ENCODE results near the gene SHISAL1.
A peak's percentile ranks its signal among the peaks of the same experiment; 100 is the strongest.

Gene SHISAL1

DNA sequence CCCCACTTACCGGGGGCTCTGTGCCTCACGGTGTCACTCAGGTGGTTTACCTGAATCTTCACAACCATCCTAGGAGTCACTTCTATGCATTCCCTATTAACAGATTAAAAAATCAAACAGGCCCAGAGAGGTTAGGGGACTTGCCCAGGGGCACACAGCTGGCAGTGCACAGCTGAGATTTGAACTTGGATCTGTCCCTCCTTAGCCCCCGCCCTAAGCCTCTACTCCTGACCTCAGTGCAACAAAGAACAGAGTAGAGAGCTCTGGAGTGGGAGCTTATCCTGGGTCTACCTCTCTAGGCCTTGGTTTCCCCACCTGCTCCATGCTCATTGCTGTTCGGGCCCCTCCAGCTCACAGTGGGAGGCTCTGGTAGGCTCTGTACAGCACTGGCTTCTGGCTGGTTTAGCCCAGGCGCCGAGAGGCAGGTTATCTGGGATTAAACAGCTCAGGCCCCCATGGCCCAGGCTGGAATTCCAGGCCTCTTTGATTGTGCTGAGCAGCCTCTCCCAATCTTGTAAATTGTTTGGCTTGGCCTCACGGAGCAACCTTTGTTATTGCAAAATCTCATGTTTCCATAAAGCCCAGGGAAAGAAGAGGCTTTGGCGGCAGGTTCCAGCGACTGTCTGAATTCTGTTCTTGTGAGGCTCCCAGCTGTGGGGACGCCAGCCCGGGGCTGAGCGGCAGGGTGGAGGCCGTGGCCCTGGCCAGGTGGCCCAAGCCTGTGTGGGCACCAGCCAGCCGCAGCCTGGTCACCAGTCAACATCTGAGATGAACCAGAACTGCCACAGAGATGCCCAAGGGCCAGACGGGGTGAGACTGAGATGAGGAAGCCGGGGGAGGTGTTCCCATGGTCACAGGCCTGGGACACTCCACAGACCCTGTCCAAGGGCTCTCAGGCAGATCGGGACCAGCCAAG lies 28.9 kb upstream of the SHISAL1 start:
- no peak for DNase-seq

DNA sequence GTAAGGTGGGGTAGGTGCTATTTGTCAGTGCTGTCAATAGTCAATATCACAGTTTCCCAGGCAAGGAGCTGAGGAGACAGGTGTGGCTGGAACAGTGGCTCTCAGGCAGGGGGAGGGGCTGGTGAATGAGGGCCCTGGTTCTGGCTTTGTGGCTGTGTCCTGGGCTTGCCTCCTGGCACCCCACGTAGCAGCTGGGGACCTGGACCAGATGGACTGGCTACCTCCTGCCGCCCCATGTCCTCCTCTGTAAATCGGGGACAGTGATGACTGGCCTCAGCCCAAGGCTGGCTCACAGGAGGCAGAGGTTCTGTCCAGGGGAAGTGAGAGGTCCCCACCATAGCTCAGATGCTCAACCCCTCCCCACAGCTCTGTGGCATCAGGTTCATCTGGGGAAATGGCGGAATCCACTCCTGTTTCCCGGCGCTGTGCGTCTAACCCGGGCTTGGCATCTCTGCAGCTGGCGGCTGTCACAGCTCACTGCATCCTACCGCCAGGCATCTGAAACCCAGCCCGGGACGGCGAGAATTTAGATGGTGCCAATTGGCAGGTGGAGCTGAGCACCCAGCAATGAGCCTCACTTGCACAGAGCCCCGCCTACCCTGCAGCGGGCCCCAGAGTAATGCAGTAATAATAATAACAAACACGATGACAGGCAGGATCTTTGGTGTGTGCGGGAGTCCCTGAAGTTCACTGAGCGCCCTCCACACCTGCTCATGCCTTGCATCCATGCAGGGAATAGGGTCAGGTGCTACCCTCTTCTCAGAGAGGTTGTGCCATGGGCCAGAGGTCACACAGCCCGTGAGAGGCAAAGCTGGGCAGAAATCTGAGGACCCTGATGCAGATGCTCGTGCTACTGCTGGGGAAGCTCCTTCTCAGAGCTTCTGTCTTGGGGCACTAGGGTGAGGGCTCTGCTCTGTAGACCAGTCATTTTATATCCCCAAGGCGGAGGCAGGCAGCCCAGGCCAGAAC lies 27.8 kb upstream of the SHISAL1 start:
- DNase-seq = no peak

DNA sequence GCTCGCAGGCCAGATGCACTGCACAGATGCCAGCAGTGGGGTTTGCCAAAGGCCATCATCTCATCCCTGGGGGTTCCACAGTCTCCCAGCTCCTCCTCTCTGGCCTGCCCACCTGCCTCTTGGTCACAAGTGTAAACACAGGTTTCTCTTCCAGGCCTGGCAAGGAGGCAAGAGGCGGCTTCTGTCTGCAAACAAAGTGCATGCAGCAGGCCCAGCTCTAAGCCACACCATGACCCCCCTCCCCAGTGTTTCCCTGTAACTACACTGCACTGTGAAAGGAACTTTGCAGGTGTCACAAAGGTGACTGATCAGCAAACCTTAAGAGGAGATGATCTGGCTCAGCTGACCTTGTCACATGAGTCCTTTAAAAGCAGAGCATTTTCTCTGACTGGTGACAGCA lies 26.2 kb upstream of the SHISAL1 start:
- no peak for DNase-seq

DNA sequence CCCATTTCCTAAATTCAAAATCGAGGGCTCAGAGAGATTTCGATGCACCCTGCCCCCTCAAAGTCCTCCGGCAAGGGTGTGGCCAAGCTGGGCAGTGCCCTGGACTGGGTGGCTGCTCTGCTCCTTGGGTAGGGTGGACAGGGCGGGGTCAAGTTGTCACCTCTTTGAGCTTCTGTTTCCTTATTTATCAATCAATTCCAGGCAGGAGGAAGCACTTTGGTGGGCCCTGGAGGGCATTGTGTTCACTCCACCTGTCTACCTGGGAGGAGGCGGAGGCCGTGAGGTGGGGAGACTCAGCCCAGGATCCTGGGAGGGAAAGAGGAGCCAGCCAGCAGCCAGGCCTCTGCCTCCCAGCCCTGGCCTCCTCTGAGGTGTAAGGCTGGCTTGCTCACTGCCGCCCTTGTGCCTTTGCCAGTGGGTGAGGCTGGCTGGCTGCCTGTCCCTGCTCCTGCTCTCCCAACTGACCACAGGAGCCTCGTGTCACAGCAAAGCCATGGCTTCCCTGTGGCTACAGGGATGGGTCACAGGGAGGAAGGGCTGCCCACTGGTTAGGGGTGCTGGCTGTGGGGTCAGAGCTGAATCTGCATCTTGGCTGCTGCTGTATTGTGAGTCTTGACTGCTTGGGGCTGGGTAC lies 25.5 kb upstream of the SHISAL1 start:
- no peak for DNase-seq

DNA sequence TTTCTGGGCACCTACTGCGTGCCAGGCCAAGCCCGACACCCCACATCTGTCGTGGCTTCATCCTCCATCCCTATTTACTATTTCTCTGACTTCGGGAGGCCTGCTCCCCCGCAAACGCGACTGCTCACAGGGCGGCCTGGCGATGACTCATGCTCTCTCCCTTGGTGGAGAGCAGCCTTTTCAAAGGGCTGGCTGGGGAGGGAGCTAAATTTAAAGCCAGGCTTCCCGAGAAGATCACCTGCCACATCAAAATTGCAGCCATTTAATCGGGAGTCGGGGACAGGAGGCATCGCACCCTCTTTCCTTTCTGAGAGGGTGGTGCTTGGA lies 24.9 kb upstream of the SHISAL1 start:
- DNase-seq = no peak

DNA sequence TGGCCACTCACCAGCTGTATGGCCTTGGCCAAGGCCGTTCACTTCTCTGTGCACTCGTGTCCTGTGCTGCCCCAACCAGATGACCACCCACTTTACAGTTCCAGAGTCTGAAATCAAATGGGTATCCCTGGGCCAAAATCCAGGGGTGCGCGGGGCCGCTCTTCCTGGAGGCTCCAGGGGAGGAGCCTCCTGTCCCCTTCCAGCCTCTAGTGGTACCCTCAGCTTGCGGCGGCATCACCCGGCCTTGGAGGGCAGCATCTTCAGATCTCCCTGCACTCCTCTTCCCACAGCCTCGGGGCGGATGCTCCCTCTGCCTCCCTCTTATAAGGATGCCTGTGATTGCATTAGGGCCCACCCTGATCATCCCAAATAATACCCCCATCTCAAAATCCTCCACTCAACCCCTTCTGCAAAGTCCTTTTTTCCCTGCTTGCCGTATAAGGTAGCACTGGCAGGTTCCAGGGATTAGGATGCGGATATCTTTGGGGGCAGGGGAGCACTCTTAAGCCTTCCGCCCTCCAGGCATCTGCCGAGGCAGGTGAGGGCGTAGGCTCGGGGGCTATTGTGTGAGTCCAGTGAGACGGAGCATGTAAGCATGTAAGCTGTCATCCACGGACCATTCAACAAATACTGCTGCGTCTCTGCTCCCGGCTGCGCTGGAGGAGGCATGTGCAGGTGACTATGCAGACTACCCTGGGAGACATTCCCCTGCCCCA lies 24.4 kb upstream of the SHISAL1 start:
- DNase-seq = no peak

DNA sequence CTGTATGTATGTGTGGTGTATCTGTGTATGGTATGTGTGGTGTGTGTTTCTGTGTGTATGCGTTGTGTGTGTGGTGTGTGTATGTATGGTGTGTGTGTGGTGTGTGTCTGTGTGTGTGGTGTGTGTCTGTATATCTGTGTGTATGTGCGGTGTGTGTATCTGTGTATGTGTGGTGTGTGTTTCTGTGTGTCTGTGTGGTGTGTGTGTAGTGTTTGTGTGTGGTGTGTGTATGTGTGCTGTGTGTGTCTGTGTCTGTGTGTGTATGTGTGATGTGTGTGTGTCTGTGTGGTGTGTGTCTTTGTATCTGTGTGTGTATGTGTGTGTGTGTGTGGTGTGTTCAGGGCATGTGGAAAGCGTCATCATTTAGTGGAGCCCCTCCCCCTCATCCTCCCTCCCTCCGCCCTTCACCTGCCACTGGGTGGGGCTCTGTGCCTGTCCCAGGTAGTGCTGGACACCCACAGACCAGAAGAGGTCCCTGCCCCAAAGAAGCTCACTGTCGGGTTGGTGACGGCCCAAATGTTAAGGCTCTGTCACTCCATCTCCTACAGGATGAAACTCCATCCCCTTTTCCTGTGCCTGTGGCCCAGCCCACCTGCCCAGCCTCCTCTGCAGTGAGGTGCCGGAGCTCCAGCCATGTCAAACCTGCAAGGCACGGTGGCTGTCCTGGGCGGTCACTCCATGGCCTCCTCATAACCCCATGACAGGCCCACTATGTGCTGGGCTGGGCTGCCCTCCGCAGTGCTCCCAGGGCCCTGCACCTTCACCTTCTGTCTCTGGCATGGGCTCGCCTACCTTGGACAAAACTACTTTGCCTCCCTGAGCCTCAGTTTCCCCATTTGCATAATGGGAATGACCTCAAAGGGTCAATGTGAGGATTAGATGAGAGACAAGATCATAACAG lies 23.4 kb upstream of the SHISAL1 start:
- DNase-seq = no peak

DNA sequence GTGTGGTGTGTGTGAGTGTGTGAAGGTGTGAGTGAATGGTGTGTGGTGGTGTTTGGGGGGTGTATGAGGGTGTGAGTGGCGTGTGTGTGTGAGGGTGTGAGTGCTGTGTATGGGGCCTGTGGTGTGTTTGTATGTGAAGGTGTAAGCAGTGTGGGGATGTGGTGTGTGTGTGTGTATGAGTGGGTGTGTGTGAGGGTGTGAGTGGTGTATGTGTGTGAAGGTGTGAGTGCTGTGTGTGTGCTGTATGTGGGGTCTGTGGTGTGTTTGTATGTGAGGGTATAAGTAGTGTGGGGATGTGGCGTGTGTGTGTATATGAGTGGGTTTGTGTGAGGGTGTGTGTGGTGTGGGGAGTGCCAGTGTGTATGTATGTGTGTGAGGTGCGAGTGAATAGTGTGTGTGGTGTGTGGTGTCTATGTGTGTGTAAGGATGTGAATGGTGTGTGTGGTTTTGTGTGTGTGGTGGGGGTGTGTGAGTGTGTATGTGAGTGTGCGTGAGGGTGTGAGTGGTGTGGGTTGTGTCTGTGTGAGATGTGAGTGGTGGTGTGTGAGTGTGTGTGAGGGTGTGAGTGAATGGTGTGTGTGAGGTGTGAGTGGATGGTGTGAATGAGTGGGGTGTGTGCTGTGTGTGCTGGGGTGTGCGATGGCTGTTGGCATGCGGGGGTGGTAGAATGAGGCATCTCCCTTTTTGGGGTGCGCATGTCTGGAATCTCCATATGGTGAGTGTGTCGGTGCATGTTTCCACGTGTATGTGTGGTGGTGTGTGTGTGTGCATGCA lies 22.5 kb upstream of the SHISAL1 start:
- no peak for DNase-seq

DNA sequence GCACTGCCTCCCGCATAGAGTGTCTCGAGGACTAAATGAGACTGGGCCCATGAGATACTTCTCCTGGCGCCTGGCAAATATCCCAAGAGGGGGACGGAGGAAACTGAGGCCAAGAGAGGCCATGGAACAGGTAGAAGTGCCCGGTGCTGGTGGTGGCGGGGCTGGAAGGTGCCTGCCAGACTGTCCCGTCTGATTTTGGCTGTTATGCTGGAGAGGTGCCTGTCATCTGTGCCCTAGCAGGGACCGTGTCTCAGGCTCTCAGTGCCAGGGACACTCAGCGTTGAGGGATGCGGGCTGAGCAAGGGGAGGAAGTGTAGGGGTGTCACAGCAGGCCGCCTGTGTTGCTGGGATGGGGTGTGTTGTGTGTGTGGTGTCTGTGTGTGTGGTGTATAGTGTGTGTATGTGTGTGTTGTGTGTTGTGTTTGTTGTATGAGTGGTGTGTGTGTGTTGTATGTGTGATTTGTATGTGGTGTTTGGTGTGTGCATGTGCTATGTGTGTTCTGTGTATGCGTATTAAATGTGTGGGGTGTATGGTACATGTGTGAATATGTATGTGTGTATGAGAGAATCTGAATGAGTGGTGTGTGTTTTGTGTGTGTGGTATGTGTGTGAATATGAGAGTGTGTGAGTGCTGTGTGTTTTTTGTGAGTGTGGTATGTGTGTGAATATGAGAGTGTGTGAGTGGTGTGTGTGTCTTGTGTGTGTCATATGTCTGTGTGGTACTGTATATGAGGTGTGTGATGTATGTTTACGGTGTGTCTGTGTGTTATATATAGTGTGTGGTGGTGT lies 21.3 kb upstream of the SHISAL1 start:
- no peak for DNase-seq

DNA sequence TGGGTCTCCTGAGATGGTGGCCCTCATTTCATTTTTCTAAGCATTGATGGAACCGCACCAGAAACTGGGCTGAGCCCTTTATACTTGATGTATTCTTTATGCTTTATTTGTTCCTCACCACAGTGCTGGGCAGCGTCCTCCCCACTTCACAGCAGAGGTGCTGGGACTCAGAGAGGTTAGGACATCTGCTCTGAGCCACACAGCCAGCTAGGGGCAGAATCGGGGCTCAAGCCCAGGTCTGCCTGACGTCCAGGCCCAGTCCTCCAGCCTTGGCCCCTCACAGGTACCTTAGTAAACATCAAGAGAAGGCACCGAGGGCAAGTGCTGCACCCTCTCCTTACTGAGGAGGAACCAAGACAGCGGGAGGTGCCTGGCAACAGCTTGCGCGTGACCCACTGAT lies 20.2 kb upstream of the SHISAL1 start:
- DNase-seq = no peak

DNA sequence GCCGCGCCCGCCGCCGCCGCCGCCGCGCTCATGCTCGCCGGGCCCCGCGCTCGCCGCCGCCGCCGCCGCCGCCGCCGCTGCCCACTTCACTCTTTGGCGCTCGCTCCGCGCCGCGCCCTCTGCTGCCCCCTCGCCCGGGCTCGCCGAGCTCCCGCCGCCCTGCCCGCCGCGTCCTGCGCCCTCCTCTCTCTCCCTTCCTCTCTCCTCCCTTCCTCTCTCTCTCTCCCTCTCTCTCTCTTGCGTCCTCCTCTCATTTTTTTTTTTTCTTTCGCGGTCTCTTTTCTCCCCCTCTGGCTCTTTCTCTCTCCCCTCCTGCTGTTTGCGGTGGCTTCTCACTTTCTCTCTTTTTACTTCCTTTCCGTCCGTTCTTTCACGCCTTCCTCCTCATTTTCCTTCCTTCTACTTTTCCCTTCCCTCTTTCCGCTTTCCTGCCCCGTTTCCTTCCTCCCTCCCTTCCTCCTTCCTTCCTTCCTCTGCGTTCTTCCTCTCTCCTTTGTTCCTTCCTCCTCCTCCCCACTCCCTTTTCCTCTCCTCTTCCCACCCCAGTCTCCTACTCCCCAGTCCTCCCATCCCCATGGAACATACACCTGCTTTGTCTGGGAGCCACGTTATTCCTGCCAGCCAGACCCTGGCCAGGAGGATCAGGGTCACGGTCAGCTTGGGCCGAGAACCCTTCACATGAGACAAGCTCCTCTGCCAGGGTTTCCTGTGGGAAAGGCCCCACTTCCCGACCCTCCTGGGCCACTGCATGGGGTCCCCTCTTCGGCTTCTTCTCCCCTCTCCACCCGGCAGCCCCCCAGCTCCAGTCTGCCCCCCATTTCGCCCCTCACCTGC lies 19.3 kb upstream of the SHISAL1 start:
- peak in 1 of 2 experiments; percentile 26 for DNase-seq

DNA sequence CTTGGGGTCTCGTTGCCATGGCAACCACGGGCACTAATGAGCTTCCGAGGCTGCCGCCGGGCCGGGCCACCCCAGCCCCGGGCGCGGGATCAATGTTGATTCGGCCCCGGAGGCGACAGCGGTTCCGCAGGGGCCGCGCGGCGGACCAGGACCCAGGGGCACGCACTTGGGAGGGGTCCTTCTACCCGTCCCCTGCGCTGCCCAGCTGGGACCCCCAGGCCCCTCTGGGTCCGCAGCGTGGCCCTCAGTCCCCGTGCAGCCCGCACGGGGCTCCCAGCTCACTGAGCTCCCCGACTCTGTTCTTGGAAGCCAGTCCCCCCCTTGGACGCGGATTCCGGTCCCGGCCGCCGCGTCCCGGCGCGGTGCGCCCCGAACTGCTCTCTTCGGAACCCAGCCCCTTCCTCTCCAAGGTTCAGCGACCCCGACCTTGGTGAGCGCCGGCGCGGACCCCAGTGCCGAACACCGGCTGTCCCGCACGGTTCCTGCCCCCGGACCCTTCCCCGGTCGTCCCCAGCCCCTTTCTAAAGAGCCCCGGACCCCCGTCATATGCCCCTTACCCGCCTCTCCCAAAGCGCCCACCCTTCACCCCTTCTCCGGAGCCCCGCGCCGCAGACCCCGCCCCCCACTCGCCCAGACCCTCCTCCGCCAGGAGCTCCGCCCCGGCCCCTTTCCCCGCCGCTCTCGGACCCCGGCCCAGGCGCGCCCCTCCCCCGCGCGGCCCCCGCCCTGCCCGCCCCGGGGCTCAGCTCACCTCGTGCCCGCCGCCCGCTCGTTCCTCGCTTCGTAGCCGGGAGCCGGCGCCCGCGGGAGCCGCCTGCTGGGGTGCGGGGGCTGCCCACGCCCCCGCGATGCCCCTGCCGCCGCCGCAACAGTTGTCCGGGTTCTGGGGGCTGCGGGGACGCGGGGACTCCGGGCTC lies 18.3 kb upstream of the SHISAL1 start:
- DNase-seq = no peak

DNA sequence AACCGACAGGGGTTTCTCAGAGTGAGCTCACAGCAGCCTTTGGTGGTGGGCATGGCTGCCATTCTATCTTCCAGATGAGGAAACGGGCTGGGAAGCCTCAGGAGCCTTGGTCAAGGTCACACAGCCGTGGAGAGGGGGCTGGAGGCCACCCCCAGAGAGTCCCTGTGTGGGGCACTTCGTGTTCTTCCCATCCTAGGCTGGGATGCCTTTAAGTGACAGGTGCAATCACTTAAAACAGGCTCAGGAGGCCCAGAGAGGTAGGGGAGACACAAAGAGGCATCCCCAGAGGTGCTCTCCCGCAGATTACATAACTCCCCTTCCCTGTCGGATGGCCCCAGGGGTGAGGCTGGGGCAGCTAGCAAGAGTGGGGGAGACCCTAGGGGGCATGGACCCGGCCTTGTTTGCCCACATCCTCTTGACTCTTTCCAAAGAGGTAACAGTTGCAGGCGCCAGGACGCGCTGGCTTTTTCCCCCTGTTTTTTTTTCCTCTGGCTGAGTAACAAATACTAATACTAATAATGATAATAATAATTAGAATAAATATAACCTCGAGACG lies 17.5 kb upstream of the SHISAL1 start:
- DNase-seq = no peak

DNA sequence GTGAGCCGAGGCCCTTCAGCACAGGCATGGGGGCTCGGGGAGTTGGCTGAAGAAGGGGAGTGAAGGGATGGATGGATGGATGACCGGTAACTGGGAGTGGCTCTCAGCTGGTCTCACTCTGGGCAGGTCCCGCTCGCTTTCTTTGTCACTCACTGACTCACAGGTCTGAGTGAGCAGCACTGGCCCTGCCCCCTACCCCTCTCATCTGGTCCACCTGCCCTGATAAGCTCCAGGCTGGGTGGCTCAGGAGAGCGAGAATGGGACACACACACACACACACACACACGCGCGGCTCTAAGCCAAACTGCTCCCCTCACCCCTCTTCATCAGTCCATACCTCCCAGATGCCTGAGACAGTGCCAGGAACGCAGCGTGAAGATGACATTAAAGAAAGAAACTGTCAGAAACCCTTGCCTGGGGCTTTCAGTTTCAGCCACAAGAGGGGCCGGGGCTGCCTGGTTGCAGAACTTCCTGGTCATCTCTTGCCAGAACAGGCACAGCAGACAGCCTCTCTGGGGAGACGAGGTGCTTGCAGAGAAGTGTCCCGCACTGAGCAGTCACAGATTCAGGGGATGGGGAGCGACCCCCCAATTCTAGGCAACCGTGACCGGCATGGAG lies 16.5 kb upstream of the SHISAL1 start:
- DNase-seq = no peak

DNA sequence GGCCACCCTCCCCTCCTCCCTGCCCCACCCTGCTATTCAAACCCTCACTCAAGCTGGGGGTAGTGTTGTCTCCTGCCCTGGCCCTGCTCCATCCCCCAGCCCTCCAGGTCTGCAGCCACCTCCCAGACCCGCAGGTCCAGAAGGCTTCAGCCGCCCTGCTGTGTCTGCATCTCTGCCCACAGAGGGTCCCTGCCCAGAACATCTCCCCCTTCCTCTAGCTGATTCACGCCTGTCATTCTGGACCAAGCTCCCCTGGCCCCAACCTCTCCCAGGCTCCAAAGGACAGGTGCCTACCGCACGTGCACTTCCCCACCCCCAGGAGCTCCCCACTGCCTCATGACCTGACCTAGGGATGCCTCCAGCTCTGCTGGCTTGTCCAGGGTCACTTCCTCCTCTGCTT lies 16.0 kb upstream of the SHISAL1 start:
- no peak for DNase-seq

DNA sequence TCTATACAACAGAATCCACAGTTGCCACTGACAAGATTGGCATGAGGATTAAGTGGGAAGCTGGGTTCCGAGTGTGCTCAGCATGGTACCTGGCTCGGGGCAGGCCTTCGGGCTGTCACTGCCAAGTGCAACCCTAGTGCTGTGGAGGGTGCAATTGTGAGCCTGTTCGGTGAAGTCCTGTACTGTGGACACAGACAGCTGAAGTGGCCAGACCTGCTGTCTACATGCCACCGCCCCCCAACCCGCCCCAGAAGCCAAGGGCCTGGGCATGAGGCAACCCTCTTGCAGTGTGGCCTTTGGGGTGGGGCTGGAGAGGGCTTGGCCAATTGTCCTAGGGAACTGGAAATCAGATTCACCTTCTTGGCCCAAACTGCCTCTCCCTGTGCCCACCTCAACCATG lies 15.6 kb upstream of the SHISAL1 start:
- no peak for DNase-seq

DNA sequence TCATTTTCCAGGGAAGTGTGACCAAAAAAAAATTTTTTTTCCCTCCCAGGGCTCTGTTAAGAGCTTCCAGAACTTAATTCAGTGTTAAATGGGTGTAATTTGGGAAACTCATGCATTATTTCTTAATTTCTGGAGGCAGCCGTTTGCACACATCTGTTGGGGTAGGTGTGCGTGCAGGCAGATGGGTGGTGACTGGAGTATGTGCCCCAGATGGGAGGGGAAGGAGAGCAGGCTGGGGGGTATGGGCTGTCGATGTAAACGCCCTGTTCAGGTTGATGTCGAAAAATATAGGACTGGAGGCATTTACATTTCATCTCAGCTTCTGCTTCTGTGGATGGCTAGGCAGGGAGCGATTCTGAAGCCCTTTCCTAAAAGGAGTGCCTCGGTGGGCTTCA lies 13.7 kb upstream of the SHISAL1 start:
- no peak for DNase-seq
